GM06990 (cell line): ENCODE results near the gene COL17A1.

Source experiments
- DNase-seq: peaks from one replicate; pipeline ENCODE4 v3.0.0-alpha.2; 2011; ENCODE audit not compliant: insufficient read length; ENCODE audit errors: extremely low read depth
- H3K27me3 ChIP-seq: replicated peaks from 2 replicates; pipeline ENCODE4 v1.6.0; 2011; ENCODE audit warnings: low read length; ENCODE audit not compliant: control insufficient read depth, insufficient read depth
- H3K36me3 ChIP-seq: 2 replicates; pipeline ENCODE4 v1.5.1; 2011; ENCODE audit warnings: low read length; ENCODE audit not compliant: control insufficient read depth, insufficient read depth
- H3K4me3 ChIP-seq: replicated peaks from 2 replicates; pipeline ENCODE4 v1.5.1; 2011; ENCODE audit warnings: low read depth, mild to moderate bottlenecking, control low read depth, low read length
- CTCF ChIP-seq: IDR thresholded peaks from 2 replicates; pipeline ENCODE4 v1.5.1; 2011; ENCODE audit warnings: low read length, control low read depth, mild to moderate bottlenecking, inconsistent platforms; ENCODE audit not compliant: insufficient read depth, poor library complexity, severe bottlenecking

Gene COL17A1

GRCh38 chr10:104041891-104042535, 43.7 kb downstream of the COL17A1 start:
- no peak overlapping the region for H3K4me3 ChIP-seq
- H3K36me3 ChIP-seq = no peaks in the 10 kb centered on the region
- no peak for TF ChIP-seq CTCF
- no peak for DNase-seq
- peaks cover 1% of the 10 kb centered on the region; the same call in 1 of the 2 replicates for H3K27me3 ChIP-seq

GRCh38 chr10:104040862-104041789, 44.6 kb downstream of the COL17A1 start:
- TF ChIP-seq CTCF = no peak
- no peak overlapping the region for H3K4me3 ChIP-seq
- H3K36me3 ChIP-seq = no peaks in the 10 kb centered on the region

GRCh38 chr10:104040382-104040781, 45.3 kb downstream of the COL17A1 start:
- no peak for TF ChIP-seq CTCF
- 0 out of 2 replicates have a peak, but pooled peaks cover 1% of the 10 kb centered on the region for H3K27me3 ChIP-seq
- DNase-seq = no peak
- no peak overlapping the region for H3K4me3 ChIP-seq
- no peaks in the 10 kb centered on the region for H3K36me3 ChIP-seq

More at GRCh38 chr10:104040862-104041789, 44.6 kb downstream of the COL17A1 start:
- 0 out of 2 replicates have a peak, but pooled peaks cover 1% of the 10 kb centered on the region for H3K27me3 ChIP-seq
- DNase-seq = no peak

- no peak for TF ChIP-seq CTCF
- no peak for DNase-seq
- H3K36me3 ChIP-seq = no peaks in the 10 kb centered on the region
- H3K4me3 ChIP-seq = no peak overlapping the region
- H3K27me3 ChIP-seq = no peaks in the 10 kb centered on the region
These were observed 46.5 kb downstream of the COL17A1 start for GRCh38 chr10:104038958-104039752.

- Histone ChIP-seq H3K4me3 (no peak overlapping the region), H3K27me3 (no peaks in the 10 kb centered on the region), H3K36me3 (no peaks in the 10 kb centered on the region)
- no peak for TF ChIP-seq CTCF
- no peak for DNase-seq
These were observed 47.1 kb downstream of the COL17A1 start for GRCh38 chr10:104038537-104038936.
